Measurements from ENCODE around the gene DOK6. TPM values are rescaled to one million over a fixed set of nuclear protein-coding genes. Genes with fewer than 3 reads are reported as not detected.

Gene DOK6
- total and polyA plus RNA-seq, 2 experiments from 2014 or later: 0.29 to 0.42 TPM

GRCh38 chr18:69617408-69617807 lies 216.7 kb downstream of the DOK6 start:
- H3K4me1 Mint-ChIP-seq: no peaks in the 10 kb centered on the region
- Histone ChIP-seq H3K9me2 (ENCODE audit: insufficient read depth) (no peaks in the 10 kb centered on the region), H3K4me2 (no peak overlapping the region), H4K20me1 (replicated peaks; ENCODE audit: insufficient read depth) (no peaks in the 10 kb centered on the region), H2AFZ (no peak overlapping the region), H3K27ac (ENCODE audit: low read depth) (no peak overlapping the region), H3K4me1 (ENCODE audit: insufficient read depth) (no peaks in the 10 kb centered on the region), H3K27me3 (ENCODE audit: insufficient read depth) (no peaks in the 10 kb centered on the region), H3K4me3 (no peak overlapping the region), H3K36me3 (ENCODE audit: insufficient read depth) (no peaks in the 10 kb centered on the region), H3F3A (replicated peaks; ENCODE audit: low read depth) (no peaks in the 10 kb centered on the region), H3K79me2 (replicated peaks; ENCODE audit: insufficient read depth) (no peaks in the 10 kb centered on the region)
- peaks cover 1% of the 10 kb centered on the region for H3K27me3 Mint-ChIP-seq (ENCODE audit: insufficient read depth, low read depth, poor library complexity)
- ATAC-seq: no peak
- no peak for DNase-seq (ENCODE audit: low spot score)
- no peaks in the 10 kb centered on the region for H3K9me3 Mint-ChIP-seq
- no peaks in the 10 kb centered on the region for H3K36me3 Mint-ChIP-seq (ENCODE audit: low read depth)
- TF ChIP-seq ZNF114 (CRISPR knock-in tag; IDR thresholded peaks at IDR 0.05) (no peak), EZH2 (IDR thresholded peaks at IDR 0.05; ENCODE audit: low read depth, unreplicated experiment) (no peak), STAT1 (IDR thresholded peaks at IDR 0.05; ENCODE audit: unreplicated experiment) (no peak)
- H3K4me3 Mint-ChIP-seq: no peak overlapping the region
- H3K27ac Mint-ChIP-seq: no peak overlapping the region

GRCh38 chr18:69617888-69618287 lies 217.2 kb downstream of the DOK6 start:
- no peaks in the 10 kb centered on the region for H3K9me2 ChIP-seq (ENCODE audit: insufficient read depth)
- ATAC-seq (no peak), DNase-seq (ENCODE audit: low spot score) (no peak)
- H2AFZ ChIP-seq: peak overlapping the region; percentile 40; the same call in 1 of the 2 replicates
- no peak overlapping the region for H3K27ac ChIP-seq (ENCODE audit: low read depth)
- no peak overlapping the region for H3K4me2 ChIP-seq
- Mint-ChIP-seq H3K4me1 (no peaks in the 10 kb centered on the region), H3K4me3 (no peak overlapping the region), H3K27me3 (ENCODE audit: insufficient read depth, low read depth, poor library complexity) (peaks cover 1% of the 10 kb centered on the region), H3K27ac (no peak overlapping the region), H3K36me3 (ENCODE audit: low read depth) (no peaks in the 10 kb centered on the region), H3K9me3 (no peaks in the 10 kb centered on the region)
- H3K4me1 ChIP-seq (ENCODE audit: insufficient read depth): no peaks in the 10 kb centered on the region
- H3K4me3 ChIP-seq: no peak overlapping the region
- no peaks in the 10 kb centered on the region for H4K20me1 ChIP-seq (replicated peaks; ENCODE audit: insufficient read depth)
- no peak for TF ChIP-seq ZNF114 (CRISPR knock-in tag; IDR thresholded peaks at IDR 0.05)
- no peak for TF ChIP-seq EZH2 (IDR thresholded peaks at IDR 0.05; ENCODE audit: low read depth, unreplicated experiment)
- no peak for TF ChIP-seq CTCF (conservative IDR thresholded peaks at IDR 0.05; ENCODE audit: low read depth in 2 of 2)
- TF ChIP-seq CREB1 (CRISPR knock-in tag; IDR thresholded peaks at IDR 0.05; ENCODE audit: low read depth): no peak
- no peak for TF ChIP-seq JUNB (IDR thresholded peaks at IDR 0.05; ENCODE audit: unreplicated experiment)
- no peak for TF ChIP-seq ETS1 (IDR thresholded peaks at IDR 0.05)
- no peak for TF ChIP-seq ZNF462 (CRISPR knock-in tag; IDR thresholded peaks at IDR 0.05)
- no peak for TF ChIP-seq ZNF331 (CRISPR knock-in tag; IDR thresholded peaks at IDR 0.05; ENCODE audit: low read depth)
- TF ChIP-seq POLR2AphosphoS5 (IDR thresholded peaks at IDR 0.05; ENCODE audit: low read depth): no peak
- TF ChIP-seq STAT1 (IDR thresholded peaks at IDR 0.05; ENCODE audit: unreplicated experiment): no peak
- H3F3A ChIP-seq (replicated peaks; ENCODE audit: low read depth): no peaks in the 10 kb centered on the region
- H3K36me3 ChIP-seq (ENCODE audit: insufficient read depth): no peaks in the 10 kb centered on the region
- H3K27me3 ChIP-seq (ENCODE audit: insufficient read depth): no peaks in the 10 kb centered on the region
- H3K79me2 ChIP-seq (replicated peaks; ENCODE audit: insufficient read depth): no peaks in the 10 kb centered on the region
